HG03280 (cell line): ENCODE results near the gene AGBL3.

Experiments used
- ATAC-seq: cut with Tn5 transposase; IDR thresholded peaks from one replicate; pipeline ENCODE4 v1.9.1; 2021; ENCODE audit warnings: mild to moderate bottlenecking, moderate library complexity; ENCODE audit not compliant: unreplicated experiment

AGBL3 gene

DNA sequence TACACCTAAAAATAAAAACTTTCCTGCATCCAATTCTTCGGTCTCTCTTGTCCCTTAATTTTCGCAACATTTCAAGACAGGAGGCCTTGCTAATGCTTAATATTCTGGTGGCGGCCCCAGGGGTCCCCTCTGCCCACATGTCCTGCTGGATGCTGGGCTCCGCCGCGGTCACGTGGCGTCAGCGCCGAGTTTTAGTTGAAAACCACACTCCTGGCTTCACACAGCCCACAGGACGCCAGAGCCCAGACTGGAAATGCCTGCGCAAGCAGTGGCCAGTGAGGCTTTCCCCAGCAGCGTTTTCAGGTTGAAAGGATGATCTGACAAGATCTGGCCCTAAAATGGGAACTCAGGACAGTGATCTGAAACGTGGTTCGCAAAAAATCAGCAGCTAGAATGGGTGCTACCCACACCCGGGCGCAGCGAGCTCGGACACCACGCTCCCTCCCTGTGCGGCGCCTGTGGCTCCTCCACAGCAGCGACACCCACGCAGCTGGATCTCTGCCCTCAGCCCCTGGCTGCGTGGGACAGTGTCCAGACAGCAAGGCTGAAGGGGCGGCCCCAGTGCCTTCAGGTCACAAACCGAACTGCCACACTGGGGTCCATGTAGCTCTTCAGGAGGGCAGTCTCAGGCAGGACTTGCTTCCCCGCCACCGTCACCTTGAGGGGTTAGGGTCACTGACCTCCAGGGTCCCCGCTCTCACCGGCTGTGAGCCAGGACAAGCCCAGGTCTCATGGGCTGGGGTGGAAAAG lies 195.8 kb downstream of the AGBL3 start:
- ATAC-seq = no peak

DNA sequence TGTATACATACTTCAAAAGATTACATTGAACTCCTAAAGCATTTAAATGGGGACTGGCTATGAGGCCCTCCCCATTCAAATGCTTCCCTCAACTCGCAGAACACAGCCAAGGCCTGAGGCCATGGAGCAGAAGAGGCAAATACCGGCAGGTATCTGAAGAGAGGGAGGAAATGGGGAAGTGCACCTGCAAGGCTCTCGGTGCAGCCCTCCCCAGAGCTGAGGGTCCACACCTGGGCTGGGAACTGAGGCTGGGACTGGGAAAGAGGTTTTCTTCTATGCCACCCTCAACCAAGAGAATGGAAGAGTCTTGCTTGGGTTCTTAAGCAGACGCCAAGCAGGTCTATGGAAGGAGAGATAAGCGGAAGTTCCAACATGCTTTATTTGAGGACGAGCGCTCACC lies 197.2 kb downstream of the AGBL3 start:
- ATAC-seq = no peak

DNA sequence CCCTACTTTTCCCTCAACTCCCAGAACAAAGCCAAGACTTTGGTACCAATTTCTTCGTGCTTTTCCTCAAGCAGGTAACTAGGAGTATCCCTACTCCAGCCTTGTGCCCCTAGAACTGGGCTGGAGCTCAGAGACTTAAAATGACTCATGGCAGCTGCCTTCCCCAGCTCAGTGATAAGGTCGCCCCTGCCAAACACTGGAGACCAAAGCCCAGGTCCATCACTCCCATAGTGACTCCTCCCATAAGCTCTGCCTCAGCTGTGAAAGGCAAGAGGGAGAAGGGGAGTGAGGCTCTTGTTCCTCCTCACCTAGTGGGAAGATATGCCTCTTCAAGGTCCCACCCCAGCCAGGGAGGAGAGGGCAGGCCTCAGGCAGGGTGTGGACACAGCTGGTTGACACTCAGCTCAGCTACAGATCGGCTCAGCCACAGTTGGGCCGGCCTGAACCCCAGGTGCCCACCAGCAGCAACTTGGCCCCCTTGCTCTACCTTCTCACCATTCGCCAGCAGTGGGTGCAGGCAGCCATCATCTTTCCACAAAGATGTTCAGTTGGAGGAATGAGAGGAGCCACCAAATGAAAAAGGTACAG lies 198.0 kb downstream of the AGBL3 start:
- ATAC-seq = no peak
